Right atrium auricular region (tissue), 2 donors: ENCODE data around the gene EHD3. TPM values are rescaled to one million over a fixed set of nuclear protein-coding genes. Genes with fewer than 3 reads are reported as not detected.

Experiments
- DNase-seq: peaks from one replicate; pipeline ENCODE4 v3.0.0-alpha.2; 2019; ENCODE audit warnings: low spot score
- H3K27ac ChIP-seq, 2 donors: fragments of 200-600 bp; sonication (generic); 1 replicate in 1 of 2; 2 replicates in 1 of 2; pipeline ENCODE4 v1.5.1; 2016 to 2019
- H3K27me3 ChIP-seq, 2 donors: fragments of 200-600 bp; sonication (generic); one replicate each; pipeline versions ENCODE4 v1.5.1 to v1.6.0; 2017 to 2019
- H3K36me3 ChIP-seq: fragments of 200-600 bp; sonication (generic); one replicate; pipeline ENCODE4 v1.5.1; 2016
- H3K4me1 ChIP-seq, 2 donors: fragments of 200-600 bp; sonication (generic); one replicate each; pipeline versions ENCODE4 v1.5.1 to v1.6.0; 2017 to 2019
- H3K4me3 ChIP-seq, 2 donors: fragments of 200-600 bp; sonication (generic); 1 replicate in 1 of 2; 2 replicates in 1 of 2; pipeline ENCODE4 v1.5.1; 2017 to 2019; ENCODE audit warnings: mild to moderate bottlenecking in 1 of 2, moderate library complexity in 1 of 2
- H3K9me3 ChIP-seq, 2 donors: fragments of 200-600 bp; sonication (generic); one replicate each; pipeline ENCODE4 v1.5.1; 2019
- total RNA-seq, 2 donors: library from RNA; depleted of rRNA; stranded (reverse); fragments of >200 nt; gene quantifications; one replicate each; pipeline ENCODE4 v1.1.0, GENCODE V29; 2016
- TF ChIP-seq, protein P1 (sequence below), 2 donors: fragments of 200-600 bp; sonication (generic); IDR thresholded peaks; one replicate each; pipeline ENCODE4 v1.5.1; 2019; ENCODE audit warnings: antibody characterized with exemption in 2 of 2

The EHD3 gene
- total RNA-seq, 2 donors from 2014 or later: 10.6 to 12.5 TPM

DNA sequence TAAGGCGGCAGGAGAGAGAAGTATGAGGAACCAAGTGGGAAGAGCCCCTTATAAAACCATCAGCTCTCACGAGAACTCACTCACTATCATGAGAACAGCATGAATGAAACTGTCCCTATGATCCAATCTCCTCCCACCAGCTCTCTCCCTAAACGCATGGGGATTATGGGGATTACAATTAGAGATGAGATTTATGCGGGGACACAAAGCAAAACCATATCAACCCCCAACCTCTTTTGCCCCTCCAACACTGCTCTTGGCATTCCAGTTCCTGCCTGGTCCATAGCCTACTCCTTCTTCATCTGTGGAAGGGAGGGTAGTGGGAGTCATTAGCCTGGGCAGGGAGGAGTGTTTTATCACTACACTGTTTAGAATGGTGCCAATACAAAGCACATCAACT lies 1.4 kb upstream of the EHD3 start:
- peaks cover 0 to 30% of the 10 kb centered on the region in 2 donors for H3K4me1 ChIP-seq
- no peak overlapping the region for H3K4me3 ChIP-seq
- H3K9me3 ChIP-seq: no peaks in the 10 kb centered on the region
- H3K27me3 ChIP-seq: no peaks in the 10 kb centered on the region
- peak overlapping the region in 1 of 2 donors; percentile 38 for H3K27ac ChIP-seq
- DNase-seq: no peak
- H3K36me3 ChIP-seq: no peaks in the 10 kb centered on the region
- TF ChIP-seq, protein P1, sequence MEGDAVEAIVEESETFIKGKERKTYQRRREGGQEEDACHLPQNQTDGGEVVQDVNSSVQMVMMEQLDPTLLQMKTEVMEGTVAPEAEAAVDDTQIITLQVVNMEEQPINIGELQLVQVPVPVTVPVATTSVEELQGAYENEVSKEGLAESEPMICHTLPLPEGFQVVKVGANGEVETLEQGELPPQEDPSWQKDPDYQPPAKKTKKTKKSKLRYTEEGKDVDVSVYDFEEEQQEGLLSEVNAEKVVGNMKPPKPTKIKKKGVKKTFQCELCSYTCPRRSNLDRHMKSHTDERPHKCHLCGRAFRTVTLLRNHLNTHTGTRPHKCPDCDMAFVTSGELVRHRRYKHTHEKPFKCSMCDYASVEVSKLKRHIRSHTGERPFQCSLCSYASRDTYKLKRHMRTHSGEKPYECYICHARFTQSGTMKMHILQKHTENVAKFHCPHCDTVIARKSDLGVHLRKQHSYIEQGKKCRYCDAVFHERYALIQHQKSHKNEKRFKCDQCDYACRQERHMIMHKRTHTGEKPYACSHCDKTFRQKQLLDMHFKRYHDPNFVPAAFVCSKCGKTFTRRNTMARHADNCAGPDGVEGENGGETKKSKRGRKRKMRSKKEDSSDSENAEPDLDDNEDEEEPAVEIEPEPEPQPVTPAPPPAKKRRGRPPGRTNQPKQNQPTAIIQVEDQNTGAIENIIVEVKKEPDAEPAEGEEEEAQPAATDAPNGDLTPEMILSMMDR (IDR thresholded peaks at IDR 0.05): no peak

- DNase-seq: peak; percentile 21
- Histone ChIP-seq H3K4me3 (no peak overlapping the region), H3K27me3 (no peaks in the 10 kb centered on the region), H3K27ac (peak overlapping the region in 1 of 2 donors; percentile 75), H3K4me1 (peaks cover 0 to 34% of the 10 kb centered on the region in 2 donors), H3K9me3 (no peaks in the 10 kb centered on the region), H3K36me3 (no peaks in the 10 kb centered on the region)
- TF ChIP-seq, protein P1 (IDR thresholded peaks at IDR 0.05): no peak
These were observed 721 bp upstream of the EHD3 start for GRCh38 chr2:31233231-31233630.

- Histone ChIP-seq H3K27ac (peak overlapping the region; percentile 61 to 75), H3K4me3 (peak overlapping the region; percentile 55 to 68), H3K27me3 (no peaks in the 10 kb centered on the region), H3K9me3 (no peaks in the 10 kb centered on the region), H3K4me1 (peaks cover 0 to 50% of the 10 kb centered on the region in 2 donors), H3K36me3 (no peaks in the 10 kb centered on the region)
- peak; percentile 50 for DNase-seq
- TF ChIP-seq, protein P1 (IDR thresholded peaks at IDR 0.05): no peak
These were observed 941 bp downstream of the EHD3 start for GRCh38 chr2:31234683-31235503.

DNA sequence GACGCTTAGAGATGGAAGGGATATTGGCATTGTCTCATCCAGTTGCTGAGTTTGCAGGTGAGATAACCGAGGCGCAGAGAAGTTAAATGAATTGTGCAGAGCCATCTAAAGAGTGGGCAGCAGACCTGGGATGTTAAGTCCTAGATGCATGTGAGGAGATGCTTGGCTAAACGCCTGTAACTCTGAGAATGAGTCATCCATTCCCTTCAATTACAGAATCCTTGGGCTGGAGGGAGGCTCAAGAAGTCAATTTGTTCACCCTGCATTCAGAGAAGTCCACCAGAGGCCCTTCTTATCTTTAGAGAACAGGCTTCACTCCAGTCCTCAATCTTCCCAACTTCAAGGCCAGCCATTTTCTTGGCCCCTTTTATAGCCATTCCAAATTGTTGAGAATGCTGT lies 1.6 kb downstream of the EHD3 start:
- no peak overlapping the region for H3K4me3 ChIP-seq
- peaks cover 0 to 56% of the 10 kb centered on the region in 2 donors for H3K4me1 ChIP-seq
- H3K9me3 ChIP-seq: no peaks in the 10 kb centered on the region
- no peaks in the 10 kb centered on the region for H3K27me3 ChIP-seq
- TF ChIP-seq, protein P1 (IDR thresholded peaks at IDR 0.05): no peak
- DNase-seq: peak; percentile 58
- peak overlapping the region; percentile 6 to 96 for H3K27ac ChIP-seq
- no peaks in the 10 kb centered on the region for H3K36me3 ChIP-seq

DNA sequence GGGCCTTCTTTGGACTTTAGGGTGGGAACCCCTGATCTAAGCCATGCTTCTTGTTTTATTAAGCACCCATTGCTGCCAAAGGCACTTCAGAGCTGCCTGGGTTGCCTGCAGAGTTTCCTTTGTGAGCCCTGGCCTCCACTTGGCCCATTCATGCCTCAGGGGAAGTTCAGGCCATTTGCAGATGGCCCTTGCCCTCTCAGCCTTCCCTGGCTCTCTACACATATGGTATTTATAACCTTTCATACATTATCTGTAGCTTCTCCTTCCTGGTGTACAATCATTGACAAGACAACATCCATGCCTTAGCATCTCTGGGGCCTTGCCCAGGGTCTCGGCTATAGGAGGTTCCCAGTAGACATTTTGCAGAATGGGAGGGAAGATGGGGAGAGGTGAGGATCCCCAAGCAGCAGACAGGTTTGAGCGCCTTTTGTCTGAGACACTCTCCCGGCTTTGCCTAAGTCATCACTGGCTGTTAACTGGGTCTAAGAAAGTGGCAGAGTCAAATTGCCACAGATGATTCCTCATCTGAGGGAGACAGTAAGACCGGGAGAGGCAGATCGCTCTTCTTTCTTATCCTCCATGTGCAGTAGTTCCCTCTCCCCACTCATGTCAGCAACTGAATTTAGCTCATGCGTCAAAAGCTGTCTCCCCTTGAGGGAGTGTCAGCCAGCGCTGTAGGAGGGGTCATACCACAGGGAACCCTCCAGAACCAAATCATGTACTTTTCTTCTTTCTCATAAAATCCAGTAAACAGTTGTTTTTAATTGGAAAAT lies 2.7 kb downstream of the EHD3 start:
- Histone ChIP-seq H3K4me1 (peaks cover 0 to 59% of the 10 kb centered on the region in 2 donors), H3K27me3 (no peaks in the 10 kb centered on the region), H3K9me3 (no peaks in the 10 kb centered on the region), H3K36me3 (no peaks in the 10 kb centered on the region), H3K27ac (peak overlapping the region; percentile 6 to 96), H3K4me3 (no peak overlapping the region)
- TF ChIP-seq, protein P1 (IDR thresholded peaks at IDR 0.05): no peak
- peak; percentile 34 for DNase-seq
